D721Med (cell line): ENCODE measurements around the gene KCTD3.

Experiments
- DNase-seq: peaks from one replicate; pipeline ENCODE4 v3.0.0; 2011; ENCODE audit warnings: low spot score; ENCODE audit not compliant: insufficient read length
- FAIRE-seq: peaks from 2 replicates; lab custom pipeline; 2011; peaks lifted over from hg19 to GRCh38; lab: Jason Lieb, UNC
- TF ChIP-seq, protein P1 (sequence below): IDR thresholded peaks from 2 replicates; pipeline ENCODE4 v1.5.1; 2012; ENCODE audit warnings: mild to moderate bottlenecking, control low read depth; ENCODE audit not compliant: insufficient read depth; ENCODE audit errors: missing control alignments

The KCTD3 gene

GRCh38 chr1:215542301-215542700, 24.8 kb upstream of the KCTD3 start:
- TF ChIP-seq, protein P1, sequence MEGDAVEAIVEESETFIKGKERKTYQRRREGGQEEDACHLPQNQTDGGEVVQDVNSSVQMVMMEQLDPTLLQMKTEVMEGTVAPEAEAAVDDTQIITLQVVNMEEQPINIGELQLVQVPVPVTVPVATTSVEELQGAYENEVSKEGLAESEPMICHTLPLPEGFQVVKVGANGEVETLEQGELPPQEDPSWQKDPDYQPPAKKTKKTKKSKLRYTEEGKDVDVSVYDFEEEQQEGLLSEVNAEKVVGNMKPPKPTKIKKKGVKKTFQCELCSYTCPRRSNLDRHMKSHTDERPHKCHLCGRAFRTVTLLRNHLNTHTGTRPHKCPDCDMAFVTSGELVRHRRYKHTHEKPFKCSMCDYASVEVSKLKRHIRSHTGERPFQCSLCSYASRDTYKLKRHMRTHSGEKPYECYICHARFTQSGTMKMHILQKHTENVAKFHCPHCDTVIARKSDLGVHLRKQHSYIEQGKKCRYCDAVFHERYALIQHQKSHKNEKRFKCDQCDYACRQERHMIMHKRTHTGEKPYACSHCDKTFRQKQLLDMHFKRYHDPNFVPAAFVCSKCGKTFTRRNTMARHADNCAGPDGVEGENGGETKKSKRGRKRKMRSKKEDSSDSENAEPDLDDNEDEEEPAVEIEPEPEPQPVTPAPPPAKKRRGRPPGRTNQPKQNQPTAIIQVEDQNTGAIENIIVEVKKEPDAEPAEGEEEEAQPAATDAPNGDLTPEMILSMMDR, result no peak
- FAIRE-seq (no peak), DNase-seq (no peak)

DNA sequence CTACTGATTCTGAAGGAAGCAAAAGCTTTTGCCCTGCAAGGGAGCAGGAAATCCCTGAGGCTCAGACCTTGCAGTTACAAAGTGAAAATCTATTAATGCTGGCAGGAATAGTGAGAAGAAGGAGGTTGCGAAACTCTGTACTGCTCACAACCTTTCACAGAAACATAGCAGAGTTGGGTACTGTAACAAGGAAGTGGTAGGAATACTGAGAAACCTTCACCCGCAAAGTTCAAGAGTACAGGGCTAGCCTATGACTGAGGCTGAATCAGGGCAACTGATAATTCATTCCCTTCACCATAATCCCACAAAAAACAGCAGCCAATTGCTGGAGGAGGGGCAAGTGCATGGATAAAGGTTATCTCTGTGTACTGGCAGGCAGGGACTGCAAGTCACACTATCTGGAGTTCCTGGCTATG, 23.9 kb upstream of the KCTD3 start:
- no peak for FAIRE-seq
- DNase-seq, result no peak
- TF ChIP-seq, protein P1, result no peak

DNA sequence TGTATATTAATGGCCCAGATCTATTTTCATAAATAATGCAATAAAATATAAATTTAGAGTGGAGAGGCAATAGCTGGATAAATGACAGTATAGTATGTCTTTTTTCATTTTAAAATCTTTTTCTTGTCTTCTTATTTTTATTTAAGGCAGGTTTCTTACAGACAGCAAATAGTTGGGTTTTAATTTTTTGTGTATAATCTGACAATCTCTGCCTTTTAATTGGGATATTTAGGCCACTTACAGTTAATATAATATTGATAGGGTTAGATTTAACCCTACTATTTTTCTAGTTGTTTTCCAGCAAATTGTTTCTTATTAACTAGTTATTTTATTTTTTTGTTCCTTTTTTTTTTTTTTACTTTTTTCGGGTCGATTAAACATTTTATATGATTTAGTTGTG, 23.3 kb upstream of the KCTD3 start:
- TF ChIP-seq, protein P1, result no peak
- FAIRE-seq, result no peak

GRCh38 chr1:215544566-215544965, 22.5 kb upstream of the KCTD3 start:
- TF ChIP-seq, protein P1, result no peak
- no peak for FAIRE-seq
- no peak for DNase-seq

More for the DNA sequence above, 23.3 kb upstream of the KCTD3 start:
- no peak for DNase-seq

GRCh38 chr1:215545096-215545495, 22.0 kb upstream of the KCTD3 start:
- no peak for DNase-seq
- FAIRE-seq, result peak; percentile 63
- TF ChIP-seq, protein P1, result no peak

- TF ChIP-seq, protein P1, result no peak
- FAIRE-seq (peak; percentile 29), DNase-seq (no peak)
Measured at GRCh38 chr1:215547011-215547410, 20.1 kb upstream of the KCTD3 start.

- DNase-seq (no peak), FAIRE-seq (no peak)
- TF ChIP-seq, protein P1, result no peak
Measured at GRCh38 chr1:215551806-215552205, 15.3 kb upstream of the KCTD3 start.
